Stimulated activated CD4-positive, alpha-beta T cell treated with anti-CD3 and anti-CD28 coated beads, Interleukin-2, amount 100 ng/mL, for 24 hours (primary cell): ENCODE data around the gene CPXM1.

ENCODE experiments used
- DNase-seq, 2 donors: peaks; one replicate each; pipeline ENCODE4 v3.0.0-alpha.2; 2020

Gene CPXM1

GRCh38 chr20:2747676-2748235, 52.7 kb downstream of the CPXM1 start:
- no peak for DNase-seq

- no peak for DNase-seq
These were observed 53.7 kb downstream of the CPXM1 start for GRCh38 chr20:2746636-2747265.

GRCh38 chr20:2745936-2746635, 54.3 kb downstream of the CPXM1 start:
- no peak for DNase-seq

- no peak for DNase-seq
These were observed 55.1 kb downstream of the CPXM1 start for GRCh38 chr20:2745060-2745910.
